ENCODE data around the gene F2R.

DNA sequence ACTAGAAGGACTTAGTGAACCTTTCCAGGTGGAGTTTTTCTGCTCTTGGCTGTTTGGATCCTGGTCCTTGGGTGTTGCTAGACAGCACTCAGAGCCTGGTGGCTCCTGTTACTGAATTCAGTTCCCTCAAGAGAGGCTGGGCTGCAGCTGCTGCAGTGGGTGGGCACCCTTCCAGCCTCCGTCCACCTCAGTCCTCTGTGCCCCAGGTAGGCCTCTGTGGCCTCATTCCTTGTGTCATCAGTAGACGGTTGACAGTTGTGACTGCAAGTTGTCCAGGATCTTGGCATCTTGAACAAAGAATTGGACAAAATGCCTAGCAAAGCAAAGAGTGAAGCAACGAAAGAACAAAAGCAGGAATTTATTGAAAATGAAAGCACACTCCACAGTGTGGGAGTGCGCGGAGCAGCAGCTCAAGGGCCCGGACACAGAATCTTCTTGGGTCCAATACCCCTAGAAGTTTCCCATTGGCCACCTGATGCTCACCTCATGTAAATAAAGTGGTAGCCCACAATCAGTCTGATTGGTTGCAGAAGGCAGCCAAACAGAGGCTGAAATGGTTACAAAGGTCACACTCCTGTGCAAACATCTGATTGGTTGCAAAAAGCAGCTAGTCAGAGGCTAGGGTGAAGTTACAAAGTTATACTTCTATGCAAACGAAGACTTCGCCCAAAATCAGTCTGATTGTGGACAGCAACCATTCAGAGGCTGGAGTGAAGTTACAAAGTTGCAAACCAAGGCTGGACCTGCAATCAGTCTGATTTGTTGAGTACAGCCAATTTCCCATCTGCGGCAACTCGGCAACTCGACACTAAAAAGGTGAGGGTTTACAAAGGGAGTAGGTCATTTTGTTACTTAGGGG is 40.1 kb downstream of the F2R start:
- TF ChIP-seq POLR2AphosphoS5 (IDR thresholded peaks at IDR 0.05; ENCODE audit: control insufficient read depth, insufficient read depth, low read depth, low read length) (no peak), ZC3H11A (IDR thresholded peaks at IDR 0.05; ENCODE audit: low read depth, low read length) (no peak), SMARCA5 (IDR thresholded peaks at IDR 0.05) (no peak), REST (IDR thresholded peaks at IDR 0.05; ENCODE audit: borderline replicate concordance) (no peak), REST (CRISPR knock-in tag; IDR thresholded peaks at IDR 0.05; ENCODE audit: low read depth) (no peak), ZNF740 (CRISPR knock-in tag; IDR thresholded peaks at IDR 0.05) (no peak), ZNF740 (tag; IDR thresholded peaks at IDR 0.05) (no peak), MTF1 (CRISPR knock-in tag; IDR thresholded peaks at IDR 0.05; ENCODE audit: borderline replicate concordance) (no peak), MED1 (CRISPR knock-in tag; IDR thresholded peaks at IDR 0.05; ENCODE audit: borderline replicate concordance) (no peak), POU5F1 (IDR thresholded peaks at IDR 0.05; ENCODE audit: borderline replicate concordance, low read depth, low read length, partially characterized antibody) (no peak), ZNF785 (CRISPR knock-in tag; IDR thresholded peaks at IDR 0.05) (no peak), CTCF (IDR thresholded peaks at IDR 0.05 in 2 of 3, conservative IDR thresholded peaks at IDR 0.05 in 1 of 3; ENCODE audit: insufficient read depth in 2 of 3, low read depth in 1 of 3, low read length in 3 of 3) (no peak), EP300 (IDR thresholded peaks at IDR 0.05; ENCODE audit: low read length) (no peak)
- TF ChIP-seq, protein P1, sequence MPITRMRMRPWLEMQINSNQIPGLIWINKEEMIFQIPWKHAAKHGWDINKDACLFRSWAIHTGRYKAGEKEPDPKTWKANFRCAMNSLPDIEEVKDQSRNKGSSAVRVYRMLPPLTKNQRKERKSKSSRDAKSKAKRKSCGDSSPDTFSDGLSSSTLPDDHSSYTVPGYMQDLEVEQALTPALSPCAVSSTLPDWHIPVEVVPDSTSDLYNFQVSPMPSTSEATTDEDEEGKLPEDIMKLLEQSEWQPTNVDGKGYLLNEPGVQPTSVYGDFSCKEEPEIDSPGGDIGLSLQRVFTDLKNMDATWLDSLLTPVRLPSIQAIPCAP (CRISPR knock-in tag; IDR thresholded peaks at IDR 0.05; ENCODE audit: borderline replicate concordance): no peak
